Transverse colon (tissue), 3 donors: ENCODE results near the gene GNAT3.

ENCODE experiments used
- CTCF ChIP-seq, 5 experiments: fragments of 200-600 bp in 3 of 5; fragments of 450-650 bp in 2 of 5; sonication (generic) in 3 of 5; IDR thresholded peaks; 1 replicate in 2 of 5; 2 replicates in 3 of 5; pipeline ENCODE4 v1.5.1; 2016 to 2017; ENCODE audit warnings: antibody characterized with exemption in 5 of 5, inconsistent platforms in 3 of 5, mild to moderate bottlenecking in 2 of 5, moderate library complexity in 1 of 5
- EP300 ChIP-seq: sonication (generic); formaldehyde crosslinking; IDR thresholded peaks from one replicate; pipeline ENCODE4 v1.6.1; 2017; ENCODE audit warnings: antibody characterized with exemption, low read depth

GRCh38 chr7:80412842-80413241 lies 99.0 kb downstream of the GNAT3 start:
- TF ChIP-seq CTCF (IDR thresholded peaks at IDR 0.05) (no peak), EP300 (no peak)
